Neural progenitor cell (in vitro differentiated cells): ENCODE measurements around the gene MKI67.

ENCODE experiments used
- EZH2phosphoT487 ChIP-seq: fragments of 200-600 bp; sonication (generic); IDR thresholded peaks from 2 replicates; pipeline ENCODE4 v1.6.1; 2017; ENCODE audit warnings: antibody characterized with exemption
- TF ChIP-seq, protein P1 (sequence below): fragments of 200-600 bp; sonication (generic); IDR thresholded peaks from 2 replicates; pipeline ENCODE4 v1.5.1; 2017; ENCODE audit warnings: antibody characterized with exemption, mild to moderate bottlenecking

DNA sequence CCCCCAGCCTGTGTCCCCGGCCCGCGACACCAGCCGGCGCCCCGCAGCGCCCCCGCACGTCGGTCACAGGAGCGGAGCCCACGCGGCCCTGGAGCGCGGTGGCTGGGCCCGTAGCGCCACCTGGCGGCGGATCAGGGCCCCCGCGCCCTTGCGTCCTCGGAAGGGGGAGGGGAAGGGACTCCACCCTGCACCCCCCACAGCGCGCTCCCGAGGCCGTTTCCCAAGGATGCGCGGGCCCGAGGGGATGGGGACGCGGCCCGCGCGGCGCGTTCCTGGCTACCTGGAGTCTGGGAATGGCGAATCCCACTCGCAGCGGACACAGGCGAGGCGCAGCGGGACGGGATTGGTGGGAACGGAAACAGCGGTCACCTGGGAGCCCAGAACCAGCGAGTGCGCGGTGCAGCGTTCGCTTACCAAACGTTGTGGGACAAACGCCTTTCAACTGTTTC is 23.8 kb upstream of the MKI67 start:
- TF ChIP-seq, protein P1, sequence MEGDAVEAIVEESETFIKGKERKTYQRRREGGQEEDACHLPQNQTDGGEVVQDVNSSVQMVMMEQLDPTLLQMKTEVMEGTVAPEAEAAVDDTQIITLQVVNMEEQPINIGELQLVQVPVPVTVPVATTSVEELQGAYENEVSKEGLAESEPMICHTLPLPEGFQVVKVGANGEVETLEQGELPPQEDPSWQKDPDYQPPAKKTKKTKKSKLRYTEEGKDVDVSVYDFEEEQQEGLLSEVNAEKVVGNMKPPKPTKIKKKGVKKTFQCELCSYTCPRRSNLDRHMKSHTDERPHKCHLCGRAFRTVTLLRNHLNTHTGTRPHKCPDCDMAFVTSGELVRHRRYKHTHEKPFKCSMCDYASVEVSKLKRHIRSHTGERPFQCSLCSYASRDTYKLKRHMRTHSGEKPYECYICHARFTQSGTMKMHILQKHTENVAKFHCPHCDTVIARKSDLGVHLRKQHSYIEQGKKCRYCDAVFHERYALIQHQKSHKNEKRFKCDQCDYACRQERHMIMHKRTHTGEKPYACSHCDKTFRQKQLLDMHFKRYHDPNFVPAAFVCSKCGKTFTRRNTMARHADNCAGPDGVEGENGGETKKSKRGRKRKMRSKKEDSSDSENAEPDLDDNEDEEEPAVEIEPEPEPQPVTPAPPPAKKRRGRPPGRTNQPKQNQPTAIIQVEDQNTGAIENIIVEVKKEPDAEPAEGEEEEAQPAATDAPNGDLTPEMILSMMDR = peak; percentile 82
- TF ChIP-seq EZH2phosphoT487 = no peak
